MM.1S (cell line): ENCODE measurements around the gene LRRTM1.

Experiments used
- DNase-seq: peaks from one replicate; pipeline ENCODE4 v3.0.0-alpha.2; 2015
- H2AFZ ChIP-seq: fragments of 300-600 bp; sonication (generic); 2 replicates; pipeline ENCODE4 v1.6.0; 2016; ENCODE audit warnings: antibody characterized with exemption, low read length
- H3F3A ChIP-seq: fragments of 300-600 bp; sonication (generic); 2 replicates; pipeline ENCODE4 v1.6.1; 2016; ENCODE audit warnings: mild to moderate bottlenecking, antibody characterized with exemption, low read length, moderate library complexity, mixed read lengths; ENCODE audit not compliant: insufficient read depth
- H3K27ac ChIP-seq: fragments of 300-600 bp; sonication (generic); 2 replicates; pipeline ENCODE4 v1.5.1; 2016; ENCODE audit warnings: mild to moderate bottlenecking, low read length
- H3K27me3 ChIP-seq: fragments of 300-600 bp; sonication (generic); replicated peaks from 2 replicates; pipeline ENCODE4 v1.6.0; 2016; ENCODE audit warnings: low read length; ENCODE audit not compliant: insufficient read depth
- H3K36me3 ChIP-seq: fragments of 300-600 bp; sonication (generic); replicated peaks from 2 replicates; pipeline ENCODE4 v1.6.1; 2016; ENCODE audit warnings: mild to moderate bottlenecking, low read length, mixed read lengths; ENCODE audit not compliant: insufficient read depth
- H3K4me1 ChIP-seq: fragments of 300-600 bp; sonication (generic); 2 replicates; pipeline ENCODE4 v1.6.1; 2016; ENCODE audit warnings: low read length, mixed read lengths
- H3K4me2 ChIP-seq: fragments of 300-600 bp; sonication (generic); 2 replicates; pipeline ENCODE4 v1.6.0; 2016; ENCODE audit warnings: low read depth, low read length
- H3K4me3 ChIP-seq: fragments of 300-600 bp; sonication (generic); 2 replicates; pipeline ENCODE4 v1.5.1; 2016; ENCODE audit warnings: low read length, mixed read lengths
- H3K79me2 ChIP-seq: fragments of 300-600 bp; sonication (generic); 2 replicates; pipeline ENCODE4 v1.6.1; 2016; ENCODE audit warnings: mixed run types, low read length, mixed read lengths
- H3K9ac ChIP-seq: fragments of 300-600 bp; sonication (generic); 2 replicates; pipeline ENCODE4 v1.6.1; 2016; ENCODE audit warnings: low read length, mixed read lengths
- H3K9me2 ChIP-seq: fragments of 300-600 bp; sonication (generic); replicated peaks from 2 replicates; pipeline ENCODE4 v1.6.1; 2016; ENCODE audit warnings: mild to moderate bottlenecking, low read length, mixed read lengths; ENCODE audit not compliant: insufficient read depth
- H3K9me3 ChIP-seq: fragments of 300-600 bp; sonication (generic); replicated peaks from 2 replicates; pipeline ENCODE4 v1.6.1; 2016; ENCODE audit warnings: mild to moderate bottlenecking, low read length, mixed read lengths; ENCODE audit not compliant: insufficient read depth
- H4K20me1 ChIP-seq: fragments of 300-600 bp; sonication (generic); 2 replicates; pipeline ENCODE4 v1.6.1; 2016; ENCODE audit warnings: mild to moderate bottlenecking, low read length, moderate library complexity, mixed read lengths; ENCODE audit not compliant: insufficient read depth
- CTCF ChIP-seq: fragments of 300-600 bp; sonication (generic); IDR thresholded peaks from 2 replicates; pipeline ENCODE4 v1.5.1; 2016; ENCODE audit warnings: antibody characterized with exemption, low read length, mixed read lengths
- EZH2 ChIP-seq: fragments of 300-600 bp; sonication (generic); optimal IDR thresholded peaks from 2 replicates; pipeline ENCODE3; 2017; ENCODE audit warnings: low read depth, mild to moderate bottlenecking, antibody characterized with exemption, low read length, mixed read lengths
- EZH2phosphoT487 ChIP-seq: fragments of 300-600 bp; sonication (generic); IDR thresholded peaks from 2 replicates; pipeline ENCODE4 v1.6.1; 2018; ENCODE audit warnings: antibody characterized with exemption, low read length

Gene LRRTM1

GRCh38 chr2:80300954-80301353 lies 3.6 kb downstream of the LRRTM1 start:
- no peak overlapping the region for H3K4me2 ChIP-seq
- DNase-seq, result no peak
- H3K9me3 ChIP-seq, result no peaks in the 10 kb centered on the region
- H3K27me3 ChIP-seq, result no peaks in the 10 kb centered on the region
- H4K20me1 ChIP-seq, result no peaks in the 10 kb centered on the region
- H3K9ac ChIP-seq, result no peak overlapping the region
- no peak overlapping the region for H3K27ac ChIP-seq
- H3K79me2 ChIP-seq, result no peaks in the 10 kb centered on the region
- no peaks in the 10 kb centered on the region for H3K4me1 ChIP-seq
- no peak for TF ChIP-seq EZH2
- TF ChIP-seq EZH2phosphoT487, result no peak
- TF ChIP-seq CTCF, result no peak
- H3K36me3 ChIP-seq, result no peaks in the 10 kb centered on the region
- no peak overlapping the region for H3K4me3 ChIP-seq
- H3K9me2 ChIP-seq, result no peaks in the 10 kb centered on the region
- no peaks in the 10 kb centered on the region for H3F3A ChIP-seq
- H2AFZ ChIP-seq, result no peak overlapping the region

- no peak for DNase-seq
- Histone ChIP-seq H3F3A (no peaks in the 10 kb centered on the region), H3K9me3 (no peaks in the 10 kb centered on the region), H3K9ac (no peak overlapping the region), H3K27me3 (no peaks in the 10 kb centered on the region), H3K4me1 (no peaks in the 10 kb centered on the region), H3K36me3 (no peaks in the 10 kb centered on the region), H3K4me3 (no peak overlapping the region), H3K4me2 (no peak overlapping the region), H2AFZ (no peak overlapping the region), H3K27ac (no peak overlapping the region), H3K79me2 (no peaks in the 10 kb centered on the region), H4K20me1 (no peaks in the 10 kb centered on the region), H3K9me2 (no peaks in the 10 kb centered on the region)
- no peak for TF ChIP-seq EZH2phosphoT487
- TF ChIP-seq EZH2, result no peak
- no peak for TF ChIP-seq CTCF
These were observed 4.2 kb downstream of the LRRTM1 start for GRCh38 chr2:80300346-80300745.

GRCh38 chr2:80299661-80300060 lies 4.9 kb downstream of the LRRTM1 start:
- no peak overlapping the region for H3K4me3 ChIP-seq
- no peak overlapping the region for H3K4me2 ChIP-seq
- H3K27me3 ChIP-seq, result no peaks in the 10 kb centered on the region

More at GRCh38 chr2:80299661-80300060, 4.9 kb downstream of the LRRTM1 start:
- Histone ChIP-seq H3K9me3 (no peaks in the 10 kb centered on the region), H3K4me1 (no peaks in the 10 kb centered on the region), H3K79me2 (no peaks in the 10 kb centered on the region), H3F3A (no peaks in the 10 kb centered on the region), H3K9me2 (no peaks in the 10 kb centered on the region), H2AFZ (no peak overlapping the region), H3K9ac (no peak overlapping the region), H4K20me1 (no peaks in the 10 kb centered on the region), H3K27ac (no peak overlapping the region), H3K36me3 (no peaks in the 10 kb centered on the region)
- no peak for DNase-seq
- TF ChIP-seq CTCF (no peak), EZH2 (no peak), EZH2phosphoT487 (no peak)
